ENCODE data around the gene ABCC4.

DNA sequence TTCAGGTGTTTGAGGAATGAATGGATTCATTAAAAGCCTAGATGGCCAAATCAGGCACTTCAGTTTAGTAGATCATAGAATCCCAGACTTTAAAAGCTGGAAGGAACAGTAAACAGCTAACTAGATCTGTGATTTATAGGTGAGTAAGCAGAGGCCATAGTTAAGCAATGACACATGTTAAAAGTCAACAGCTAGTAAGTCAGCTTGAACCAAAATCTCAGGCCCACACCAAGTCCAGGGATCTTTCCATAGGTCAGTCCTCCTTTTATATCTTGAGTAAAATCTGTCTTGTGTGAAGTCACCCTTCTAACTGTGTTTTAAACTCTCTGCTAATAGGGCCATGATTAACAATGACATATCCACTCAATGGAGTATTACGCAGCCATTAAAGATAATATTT lies 313.4 kb downstream of the ABCC4 start:
- no peak for TF ChIP-seq EZH2 (IDR thresholded peaks at IDR 0.05; ENCODE audit: borderline replicate concordance, insufficient read depth, low read depth, low read length, poor library complexity, severe bottlenecking)
- TF ChIP-seq, protein P1, sequence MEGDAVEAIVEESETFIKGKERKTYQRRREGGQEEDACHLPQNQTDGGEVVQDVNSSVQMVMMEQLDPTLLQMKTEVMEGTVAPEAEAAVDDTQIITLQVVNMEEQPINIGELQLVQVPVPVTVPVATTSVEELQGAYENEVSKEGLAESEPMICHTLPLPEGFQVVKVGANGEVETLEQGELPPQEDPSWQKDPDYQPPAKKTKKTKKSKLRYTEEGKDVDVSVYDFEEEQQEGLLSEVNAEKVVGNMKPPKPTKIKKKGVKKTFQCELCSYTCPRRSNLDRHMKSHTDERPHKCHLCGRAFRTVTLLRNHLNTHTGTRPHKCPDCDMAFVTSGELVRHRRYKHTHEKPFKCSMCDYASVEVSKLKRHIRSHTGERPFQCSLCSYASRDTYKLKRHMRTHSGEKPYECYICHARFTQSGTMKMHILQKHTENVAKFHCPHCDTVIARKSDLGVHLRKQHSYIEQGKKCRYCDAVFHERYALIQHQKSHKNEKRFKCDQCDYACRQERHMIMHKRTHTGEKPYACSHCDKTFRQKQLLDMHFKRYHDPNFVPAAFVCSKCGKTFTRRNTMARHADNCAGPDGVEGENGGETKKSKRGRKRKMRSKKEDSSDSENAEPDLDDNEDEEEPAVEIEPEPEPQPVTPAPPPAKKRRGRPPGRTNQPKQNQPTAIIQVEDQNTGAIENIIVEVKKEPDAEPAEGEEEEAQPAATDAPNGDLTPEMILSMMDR (IDR thresholded peaks at IDR 0.05) = no peak
